ENCODE measurements around the gene C17orf107. TPM values are rescaled to one million over a fixed set of nuclear protein-coding genes. Genes with fewer than 3 reads are reported as not detected.
A peak's percentile ranks its signal among the peaks of the same experiment; 100 is the strongest.
"Not testable (repeated sequence)": the region's sequence is repeated elsewhere in the genome, so short reads cannot be mapped to it uniquely, and the experiment has no call there.

The C17orf107 gene
- total RNA-seq, 1 experiment from 2014 or later = 1.7 TPM

DNA sequence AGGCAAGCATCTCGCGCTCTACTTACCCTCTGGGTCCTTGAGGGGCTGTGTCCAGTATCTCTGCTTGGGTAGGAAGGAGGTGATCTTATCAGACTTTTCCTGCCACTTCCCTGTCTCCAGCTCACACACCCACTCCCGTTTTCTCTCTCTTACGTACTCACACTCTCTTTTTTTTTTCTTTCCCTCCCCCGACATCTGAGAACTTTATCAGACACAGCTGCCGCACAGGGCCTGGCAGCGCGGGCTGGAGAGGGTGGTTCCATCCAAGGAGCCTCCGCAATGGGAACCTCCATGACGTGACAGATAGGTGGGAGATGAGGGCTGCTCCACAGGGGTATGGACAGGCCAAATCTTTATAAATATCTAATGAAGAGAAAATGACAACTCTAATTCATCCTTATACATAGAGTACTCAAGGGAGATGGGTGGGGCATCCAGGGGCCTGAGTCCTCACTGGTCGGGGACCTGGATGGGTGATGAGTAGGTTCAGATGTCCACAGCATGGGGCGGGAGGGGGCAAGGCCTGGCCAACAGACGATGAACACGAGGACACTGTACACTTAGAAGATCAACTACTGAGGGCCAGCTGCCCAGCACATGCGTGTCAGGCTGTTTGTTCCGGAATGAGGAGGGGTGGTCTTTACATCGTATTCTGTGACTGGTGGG, 42.9 kb upstream of the C17orf107 start:
- Histone ChIP-seq H3K9me3 (ENCODE audit: control insufficient read depth in 1 of 2, insufficient read depth in 1 of 2, low read depth in 1 of 2, low read length in 2 of 2) (no peaks in the 10 kb centered on the region), H3K27me3 (ENCODE audit: insufficient read depth, low read length) (no peaks in the 10 kb centered on the region), H3K36me3 (ENCODE audit: control insufficient read depth in 1 of 2, insufficient read depth in 2 of 2, low read length in 2 of 2) (no peaks in the 10 kb centered on the region), H3K9me2 (ENCODE audit: insufficient read depth) (no peaks in the 10 kb centered on the region), H3K27ac (ENCODE audit: low read depth, low read length) (no peak overlapping the region), H3K4me1 (ENCODE audit: control insufficient read depth in 1 of 2, insufficient read depth in 2 of 2, low read length in 2 of 2) (peaks cover 17 to 47% of the 10 kb centered on the region in 2 experiments), H3K4me3 (replicated peaks in 1 of 2; ENCODE audit: low read depth in 1 of 2, low read length in 2 of 2) (no peak overlapping the region), H3K9ac (ENCODE audit: low read length) (no peak overlapping the region), H2AFZ (ENCODE audit: low read depth, low read length, poor library complexity, severe bottlenecking) (no peak overlapping the region), H4K20me1 (ENCODE audit: insufficient read depth) (no peaks in the 10 kb centered on the region), H3K79me2 (ENCODE audit: insufficient read depth, low read length) (peaks cover 61% of the 10 kb centered on the region), H3K4me2 (ENCODE audit: low read length) (no peak overlapping the region)
- CTCF ChIA-PET = no interaction called here
- BruUV-seq (replicated peaks) = no TSS peak
- POLR2A ChIA-PET = no interaction called here
- TF ChIP-seq RAD21 (IDR thresholded peaks at IDR 0.05; ENCODE audit: low read depth) (no peak), EGR1 (IDR thresholded peaks at IDR 0.05; ENCODE audit: low read depth) (no peak)
- ATAC-seq = no peak
- RAD21 ChIA-PET (ENCODE audit: low non-redundant PET in 1 of 2, low total read pairs in 2 of 2, uncharacterized antibody in 2 of 2, unreplicated experiment in 2 of 2) = no interaction called here
- no peak for DNase-seq (ENCODE audit: low read depth, low spot score)
- intact Hi-C loops (cut with micrococcal nuclease) = no loop called here

DNA sequence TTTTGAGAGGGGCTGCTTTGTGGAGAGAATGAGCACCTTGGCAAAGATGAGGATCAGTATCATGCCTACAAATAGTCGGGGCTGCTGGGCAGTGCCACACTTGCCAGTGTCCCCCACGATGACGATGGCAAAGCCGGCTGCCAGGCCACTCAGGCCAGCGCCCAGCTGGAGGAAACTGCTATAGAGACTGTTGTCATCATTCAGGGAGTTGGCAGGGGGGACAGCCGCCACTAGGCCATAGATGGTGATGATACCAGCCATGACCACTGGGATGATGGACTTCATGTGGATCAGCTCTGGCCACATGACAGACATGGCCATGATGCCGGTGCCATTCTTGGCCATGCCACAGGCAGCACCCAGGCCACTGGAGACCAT, 42.4 kb upstream of the C17orf107 start:
- ChIA-PET POLR2A (interaction anchor here (0.6 to 1.2 kb wide), 2 partner anchors 19 to 227 kb away, joined by 3 to 4 read pairs; no protein-coding TSS in a partner anchor), CTCF (no interaction called here)

DNA sequence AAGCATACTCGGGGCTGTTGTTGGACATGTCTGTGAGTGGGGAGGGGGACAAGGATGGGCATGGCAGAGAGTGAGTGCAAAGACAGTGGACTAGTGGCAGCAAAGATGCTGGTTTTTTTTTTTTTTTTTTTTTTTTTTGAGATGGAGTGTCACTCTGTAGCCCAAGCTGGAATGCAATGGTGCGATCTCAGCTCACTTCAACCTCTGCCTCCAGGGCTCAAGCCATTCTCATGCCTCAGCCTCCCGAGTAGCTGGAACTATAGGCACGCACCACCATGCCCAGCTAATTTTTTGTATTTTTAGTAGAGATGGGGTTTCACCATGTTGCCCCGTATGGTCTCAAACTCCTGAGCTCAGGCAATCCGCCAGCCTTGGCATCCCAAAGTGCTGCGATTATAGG, 42.0 kb upstream of the C17orf107 start:
- H3K27ac ChIP-seq (ENCODE audit: low read depth, low read length); H3K36me3 ChIP-seq (ENCODE audit: control insufficient read depth in 1 of 2, insufficient read depth in 2 of 2, low read length in 2 of 2); BruUV-seq (replicated peaks); intact Hi-C loops (cut with micrococcal nuclease); H3K9me3 ChIP-seq (ENCODE audit: control insufficient read depth in 1 of 2, insufficient read depth in 1 of 2, low read depth in 1 of 2, low read length in 2 of 2); H3K27me3 ChIP-seq (ENCODE audit: insufficient read depth, low read length); H3K4me3 ChIP-seq (replicated peaks in 1 of 2; ENCODE audit: low read depth in 1 of 2, low read length in 2 of 2); DNase-seq (ENCODE audit: low read depth, low spot score); H2AFZ ChIP-seq (ENCODE audit: low read depth, low read length, poor library complexity, severe bottlenecking); H3K9ac ChIP-seq (ENCODE audit: low read length); CTCF ChIA-PET; H4K20me1 ChIP-seq (ENCODE audit: insufficient read depth); ATAC-seq; H3K9me2 ChIP-seq (ENCODE audit: insufficient read depth): not testable (repeated sequence)
- peaks cover 13 to 38% of the 10 kb centered on the region in 2 experiments; a peak in 3 of 4 replicates for H3K4me1 ChIP-seq (ENCODE audit: control insufficient read depth in 1 of 2, insufficient read depth in 2 of 2, low read length in 2 of 2)
- H3K4me2 ChIP-seq (ENCODE audit: low read length) = peak overlapping the region; percentile 32; the same call in 1 of the 2 replicates
- ChIA-PET POLR2A (interaction anchor here (0.6 to 1.3 kb wide), 4 partner anchors 11 to 228 kb away, joined by 3 to 4 read pairs (median 4); no protein-coding TSS in a partner anchor), RAD21 (ENCODE audit: low non-redundant PET in 1 of 2, low total read pairs in 2 of 2, uncharacterized antibody in 2 of 2, unreplicated experiment in 2 of 2) (interaction anchor here in 1 of 2 experiments (0.5 kb wide), 1 partner anchor 11 kb away, joined by 3 read pairs; no protein-coding TSS in a partner anchor)
- peaks cover 61% of the 10 kb centered on the region for H3K79me2 ChIP-seq (ENCODE audit: insufficient read depth, low read length)

More for the DNA sequence above, 42.4 kb upstream of the C17orf107 start:
- Histone ChIP-seq H3K9ac (ENCODE audit: low read length) (no peak overlapping the region), H3K27me3 (ENCODE audit: insufficient read depth, low read length) (no peaks in the 10 kb centered on the region), H3K9me2 (ENCODE audit: insufficient read depth) (no peaks in the 10 kb centered on the region), H3K4me2 (ENCODE audit: low read length) (no peak overlapping the region), H3K4me1 (ENCODE audit: control insufficient read depth in 1 of 2, insufficient read depth in 2 of 2, low read length in 2 of 2) (peaks cover 17 to 42% of the 10 kb centered on the region in 2 experiments), H3K27ac (ENCODE audit: low read depth, low read length) (no peak overlapping the region), H4K20me1 (ENCODE audit: insufficient read depth) (no peaks in the 10 kb centered on the region), H3K79me2 (ENCODE audit: insufficient read depth, low read length) (peaks cover 61% of the 10 kb centered on the region), H3K9me3 (ENCODE audit: control insufficient read depth in 1 of 2, insufficient read depth in 1 of 2, low read depth in 1 of 2, low read length in 2 of 2) (no peaks in the 10 kb centered on the region), H3K36me3 (ENCODE audit: control insufficient read depth in 1 of 2, insufficient read depth in 2 of 2, low read length in 2 of 2) (no peaks in the 10 kb centered on the region), H2AFZ (ENCODE audit: low read depth, low read length, poor library complexity, severe bottlenecking) (no peak overlapping the region), H3K4me3 (replicated peaks in 1 of 2; ENCODE audit: low read depth in 1 of 2, low read length in 2 of 2) (no peak overlapping the region)
- peak; percentile 40; the same call in 1 of the 2 replicates for ATAC-seq
- TF ChIP-seq SIN3A (IDR thresholded peaks at IDR 0.05; ENCODE audit: low read depth) = no peak
- no peak for TF ChIP-seq ELF1 (IDR thresholded peaks at IDR 0.05; ENCODE audit: borderline replicate concordance, low read depth)
- TF ChIP-seq TCF7L2 (IDR thresholded peaks at IDR 0.05; ENCODE audit: borderline replicate concordance, extremely low read depth, insufficient read depth, insufficient read length) = no peak
- TF ChIP-seq, protein P1, sequence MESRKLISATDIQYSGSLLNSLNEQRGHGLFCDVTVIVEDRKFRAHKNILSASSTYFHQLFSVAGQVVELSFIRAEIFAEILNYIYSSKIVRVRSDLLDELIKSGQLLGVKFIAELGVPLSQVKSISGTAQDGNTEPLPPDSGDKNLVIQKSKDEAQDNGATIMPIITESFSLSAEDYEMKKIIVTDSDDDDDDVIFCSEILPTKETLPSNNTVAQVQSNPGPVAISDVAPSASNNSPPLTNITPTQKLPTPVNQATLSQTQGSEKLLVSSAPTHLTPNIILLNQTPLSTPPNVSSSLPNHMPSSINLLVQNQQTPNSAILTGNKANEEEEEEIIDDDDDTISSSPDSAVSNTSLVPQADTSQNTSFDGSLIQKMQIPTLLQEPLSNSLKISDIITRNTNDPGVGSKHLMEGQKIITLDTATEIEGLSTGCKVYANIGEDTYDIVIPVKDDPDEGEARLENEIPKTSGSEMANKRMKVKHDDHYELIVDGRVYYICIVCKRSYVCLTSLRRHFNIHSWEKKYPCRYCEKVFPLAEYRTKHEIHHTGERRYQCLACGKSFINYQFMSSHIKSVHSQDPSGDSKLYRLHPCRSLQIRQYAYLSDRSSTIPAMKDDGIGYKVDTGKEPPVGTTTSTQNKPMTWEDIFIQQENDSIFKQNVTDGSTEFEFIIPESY (IDR thresholded peaks at IDR 0.05; ENCODE audit: extremely low read depth, insufficient replicate concordance, low read length) = no peak
- TF ChIP-seq EZH2phosphoT487 (IDR thresholded peaks at IDR 0.05; ENCODE audit: borderline replicate concordance) = no peak
- no peak for TF ChIP-seq RAD21 (IDR thresholded peaks at IDR 0.05; ENCODE audit: low read depth)
- RAD21 ChIA-PET (ENCODE audit: low non-redundant PET in 1 of 2, low total read pairs in 2 of 2, uncharacterized antibody in 2 of 2, unreplicated experiment in 2 of 2) = no interaction called here
- BruUV-seq (replicated peaks) = no TSS peak
- intact Hi-C loops (cut with micrococcal nuclease) = no loop called here
- DNase-seq (ENCODE audit: low read depth, low spot score) = no peak
